Purkinje cell (primary cell): ENCODE results near the gene RHOD. TPM values are rescaled to one million over a fixed set of nuclear protein-coding genes. Genes with fewer than 3 reads are reported as not detected.

Experiments
- polyA plus RNA-seq: library from polyadenylated mRNA; unstranded; fragments of >200 nt; fragmentation: Nextera tagmentation; gene quantifications from 2 replicates; pipeline ENCODE4 v1.2.1, GENCODE V29; 2014

The RHOD gene, protein sequence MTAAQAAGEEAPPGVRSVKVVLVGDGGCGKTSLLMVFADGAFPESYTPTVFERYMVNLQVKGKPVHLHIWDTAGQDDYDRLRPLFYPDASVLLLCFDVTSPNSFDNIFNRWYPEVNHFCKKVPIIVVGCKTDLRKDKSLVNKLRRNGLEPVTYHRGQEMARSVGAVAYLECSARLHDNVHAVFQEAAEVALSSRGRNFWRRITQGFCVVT
- not detected in 2 replicates for polyA plus RNA-seq

DNA sequence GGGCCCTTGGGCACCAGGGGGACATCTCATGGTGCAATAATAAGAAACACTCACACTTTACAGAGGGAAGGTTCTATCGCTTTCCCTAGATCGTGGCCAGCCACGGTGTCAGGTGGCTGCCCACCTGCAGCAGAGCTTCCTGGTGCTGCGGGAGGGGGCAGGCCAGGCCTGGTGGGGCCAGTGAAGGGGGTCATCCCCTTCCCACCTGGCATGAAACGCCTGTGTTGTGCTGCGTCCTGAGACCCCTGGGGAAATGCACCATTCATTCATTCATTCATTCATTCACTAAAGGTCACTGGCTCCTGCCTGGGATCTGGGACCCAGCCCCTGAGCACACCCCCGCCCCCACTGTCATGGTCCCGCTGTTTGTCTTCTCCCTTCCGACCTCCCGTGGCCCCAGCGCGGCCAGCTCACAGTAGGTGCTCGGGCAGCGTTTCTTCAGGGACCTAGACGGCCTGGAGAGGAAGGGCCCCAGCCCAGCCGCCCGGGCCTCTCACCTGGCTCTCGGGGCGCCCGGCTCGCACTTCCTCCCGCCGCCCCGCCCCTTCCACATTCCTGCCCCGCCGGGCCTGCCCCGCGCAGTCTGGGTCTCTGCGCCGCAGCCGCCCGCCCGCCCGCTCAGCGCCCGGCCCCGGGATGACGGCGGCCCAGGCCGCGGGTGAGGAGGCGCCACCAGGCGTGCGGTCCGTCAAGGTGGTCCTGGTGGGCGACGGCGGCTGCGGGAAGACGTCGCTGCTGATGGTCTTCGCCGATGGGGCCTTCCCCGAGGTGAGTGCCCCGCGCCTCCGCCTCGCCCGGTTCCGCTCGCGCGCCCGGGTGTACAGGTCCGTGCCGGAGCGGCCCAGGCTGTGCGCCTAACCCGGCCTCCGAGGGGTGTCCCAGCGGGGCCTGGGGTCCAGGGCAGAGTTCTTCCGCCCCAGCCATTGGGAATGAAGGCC, at the start of gene RHOD:
TSS of gene RHOD (plus strand) at position 581 of the 938 bp plus-strand sequence. CDS start at position 637, 56 bp downstream.

DNA sequence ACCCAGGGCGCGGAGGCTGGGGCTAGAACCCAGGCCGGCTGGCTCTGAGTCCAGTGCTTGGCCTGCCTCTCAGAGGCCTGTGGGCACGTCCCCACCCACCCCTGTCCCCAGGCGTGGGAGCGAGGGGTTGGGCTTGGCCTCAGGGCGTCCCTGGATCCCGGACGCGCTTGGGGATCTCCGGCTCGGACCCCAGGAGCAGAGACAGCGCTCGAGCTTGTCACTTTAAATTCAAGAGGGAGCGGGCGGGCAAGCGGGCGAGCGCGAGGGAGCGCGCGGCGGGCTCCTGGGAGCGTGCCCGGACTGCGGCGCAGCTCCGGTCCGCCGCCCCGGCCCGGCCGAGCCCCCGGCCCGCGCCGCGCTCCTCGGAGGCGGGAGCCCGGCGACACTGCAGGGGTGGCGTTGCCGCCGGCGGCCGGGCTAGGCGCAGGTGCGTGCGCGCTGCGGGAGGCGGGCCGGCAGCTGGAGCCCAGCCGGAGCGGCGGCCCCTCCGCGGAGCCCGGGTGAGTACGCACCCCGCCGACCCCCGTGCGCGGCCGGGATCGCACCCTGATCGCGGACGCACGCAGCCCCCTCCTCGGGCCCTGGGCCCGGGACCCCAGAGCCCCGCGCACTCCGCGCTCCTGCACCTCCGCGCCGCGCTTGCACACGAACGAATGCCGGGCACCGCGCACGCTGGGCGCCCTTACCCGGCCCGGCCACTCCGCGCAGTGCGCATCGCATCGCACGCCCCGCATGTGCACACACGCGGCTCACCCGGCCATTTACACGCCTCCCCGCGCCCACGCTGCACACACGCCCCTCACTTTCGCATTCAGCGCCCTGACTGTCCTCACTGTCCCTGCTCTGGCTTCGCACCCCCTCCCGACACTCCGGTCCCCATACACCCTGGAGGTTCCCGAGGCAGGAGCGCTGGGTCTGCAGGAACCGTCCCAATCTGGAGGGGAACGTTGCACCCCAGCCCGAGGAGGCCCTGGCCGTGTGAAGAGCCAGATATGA, 33.4 kb upstream of the RHOD start, which contains the start of gene SYT12:
TSS of gene SYT12 (plus strand) at position 174 of the 996 bp plus-strand sequence. CDS start 7,011 bp downstream, outside the sequence.

DNA sequence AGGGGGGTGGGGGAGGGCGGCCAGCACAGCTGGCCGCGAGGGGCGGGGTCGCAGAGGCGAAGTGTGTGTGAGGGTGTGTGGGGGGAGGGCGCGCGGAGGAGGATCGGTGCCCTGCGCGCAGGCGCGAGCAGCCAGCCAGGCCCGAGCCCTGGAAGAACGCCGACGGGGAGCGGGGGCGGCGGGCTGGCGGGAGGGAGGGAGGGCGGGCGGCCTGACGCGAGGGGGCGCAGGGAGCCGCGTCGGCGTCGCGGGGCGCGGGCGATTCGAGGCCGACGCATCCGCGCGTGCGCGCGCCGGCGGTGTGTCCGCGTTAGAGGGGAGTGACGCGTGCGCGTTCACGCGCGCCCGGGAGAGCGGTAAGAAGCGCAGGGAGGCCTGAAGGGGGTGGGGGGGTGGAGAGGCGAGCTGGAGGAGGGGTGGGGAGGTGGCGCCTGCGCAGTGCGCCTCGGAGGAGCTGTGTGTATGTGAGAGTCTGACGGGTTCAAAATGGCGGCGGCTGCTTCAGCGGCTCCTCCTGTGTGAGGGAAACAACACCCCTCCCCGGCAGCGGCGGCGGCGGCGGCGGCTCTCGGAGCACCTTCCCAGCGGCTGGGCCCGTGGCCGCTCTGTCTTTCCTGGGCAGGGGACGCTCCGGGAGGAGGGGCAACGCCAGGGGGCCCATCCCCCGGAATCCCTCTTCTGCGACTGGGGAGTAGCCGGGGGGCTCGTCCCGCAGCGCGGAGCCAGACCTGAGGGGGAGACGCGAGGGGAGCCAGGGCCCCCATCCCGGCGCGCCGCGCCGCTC, 62.3 kb downstream of the RHOD start, which contains the start of gene KDM2A:
TSS of gene KDM2A (plus strand) at position 463 of the 784 bp plus-strand sequence. CDS start 2,054 bp downstream, outside the sequence.

Other genes starting within 250 kb of the RHOD start
- 3.7 and 8.7 TPM in 2 replicates for gene RCE1, start 213.4 kb upstream of the RHOD start, polyA plus RNA-seq
- 0.47 and 0.60 TPM in 2 replicates for gene LRFN4, start 199.8 kb upstream of the RHOD start, polyA plus RNA-seq
- 6.6 and 10.7 TPM in 2 replicates for gene PC, start 98.5 kb upstream of the RHOD start, polyA plus RNA-seq
- not detected in 2 replicates for gene C11orf86, start 81.5 kb upstream of the RHOD start, polyA plus RNA-seq
- gene SYT12, start 33.7 kb upstream of the RHOD start, polyA plus RNA-seq: 3.3 and 3.8 TPM in 2 replicates
- 7.3 and 8.0 TPM in 2 replicates for gene KDM2A, start 62.4 kb downstream of the RHOD start, polyA plus RNA-seq
- 1.1 and 1.2 TPM in 2 replicates for gene GRK2, start 209.6 kb downstream of the RHOD start, polyA plus RNA-seq
- 0.63 and 4.3 TPM in 2 replicates for gene ANKRD13D, start 232.5 kb downstream of the RHOD start, polyA plus RNA-seq
- 3.2 TPM in 1 of 2 replicates, not detected in the other for gene SSH3, start 246.7 kb downstream of the RHOD start, polyA plus RNA-seq